ENCODE results near the gene MRPS24. TPM values are rescaled to one million over a fixed set of nuclear protein-coding genes. Genes with fewer than 3 reads are reported as not detected.
A peak's percentile ranks its signal among the peaks of the same experiment; 100 is the strongest.

MRPS24 gene
- total RNA-seq, 4 donors from 2014 or later: 173 to 294 (median 255) TPM

- TF ChIP-seq POLR2A (IDR thresholded peaks at IDR 0.05): no peak
- TF ChIP-seq, protein P1, sequence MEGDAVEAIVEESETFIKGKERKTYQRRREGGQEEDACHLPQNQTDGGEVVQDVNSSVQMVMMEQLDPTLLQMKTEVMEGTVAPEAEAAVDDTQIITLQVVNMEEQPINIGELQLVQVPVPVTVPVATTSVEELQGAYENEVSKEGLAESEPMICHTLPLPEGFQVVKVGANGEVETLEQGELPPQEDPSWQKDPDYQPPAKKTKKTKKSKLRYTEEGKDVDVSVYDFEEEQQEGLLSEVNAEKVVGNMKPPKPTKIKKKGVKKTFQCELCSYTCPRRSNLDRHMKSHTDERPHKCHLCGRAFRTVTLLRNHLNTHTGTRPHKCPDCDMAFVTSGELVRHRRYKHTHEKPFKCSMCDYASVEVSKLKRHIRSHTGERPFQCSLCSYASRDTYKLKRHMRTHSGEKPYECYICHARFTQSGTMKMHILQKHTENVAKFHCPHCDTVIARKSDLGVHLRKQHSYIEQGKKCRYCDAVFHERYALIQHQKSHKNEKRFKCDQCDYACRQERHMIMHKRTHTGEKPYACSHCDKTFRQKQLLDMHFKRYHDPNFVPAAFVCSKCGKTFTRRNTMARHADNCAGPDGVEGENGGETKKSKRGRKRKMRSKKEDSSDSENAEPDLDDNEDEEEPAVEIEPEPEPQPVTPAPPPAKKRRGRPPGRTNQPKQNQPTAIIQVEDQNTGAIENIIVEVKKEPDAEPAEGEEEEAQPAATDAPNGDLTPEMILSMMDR (IDR thresholded peaks at IDR 0.05 in 4 of 5, conservative IDR thresholded peaks at IDR 0.05 in 1 of 5): no peak
- Histone ChIP-seq H3K9me3 (no peaks in the 10 kb centered on the region), H3K27ac (no peak overlapping the region), H3K4me3 (no peak overlapping the region), H3K36me3 (no peaks in the 10 kb centered on the region), H3K4me1 (peaks cover 14 to 25% of the 10 kb centered on the region in 2 donors), H3K27me3 (no peaks in the 10 kb centered on the region)
- in situ Hi-C loops (cut with MboI; ENCODE audit: low sequenced_read_pairs in 4 of 4): no loop called here
- intact Hi-C loops (cut with DNase I; ENCODE audit: low total_unique reads): no loop called here
- DNase-seq (no peak), ATAC-seq (no peak)
Measured at GRCh38 chr7:43895847-43896415, 26.6 kb upstream of the MRPS24 start.

DNA sequence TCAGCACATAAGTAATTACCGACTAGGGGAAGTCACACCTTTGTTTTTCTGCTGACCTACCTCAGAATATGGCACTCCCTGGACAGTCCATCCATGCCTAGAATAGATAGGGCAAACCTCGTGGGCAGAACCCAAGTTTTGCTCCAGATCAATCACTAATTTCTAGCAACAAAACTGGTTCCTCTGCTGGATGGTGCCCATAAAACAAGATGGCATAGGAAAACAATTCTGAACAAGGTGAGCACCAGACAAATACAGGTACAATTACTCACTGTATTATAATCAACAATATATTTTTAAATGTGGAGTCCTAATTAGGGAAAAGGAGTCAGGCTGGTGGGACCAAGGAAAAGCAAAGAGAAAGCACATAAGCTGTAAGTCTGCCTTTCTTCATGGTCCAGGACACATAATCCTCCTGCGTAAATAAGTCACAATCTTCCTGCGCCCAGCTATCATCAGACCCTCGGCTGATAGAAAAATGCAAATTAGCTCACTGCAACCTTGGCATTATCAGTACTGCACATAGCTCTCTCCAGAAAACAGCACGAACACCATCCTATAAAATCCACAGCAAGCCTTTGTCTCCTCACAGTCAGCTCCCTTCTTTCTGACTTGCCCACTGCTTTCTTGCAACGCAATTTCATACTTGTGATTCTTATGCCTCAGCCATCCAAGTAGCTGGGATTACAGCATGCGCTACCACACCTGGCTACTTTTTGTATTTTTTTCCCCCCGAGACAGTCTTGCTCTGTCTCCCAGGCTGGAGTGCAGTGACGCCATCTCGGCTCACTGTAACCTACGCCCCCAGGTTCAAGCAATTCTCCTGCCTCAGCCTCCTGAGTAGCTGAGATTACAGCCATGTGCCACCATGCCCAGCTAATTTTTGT, 22.0 kb upstream of the MRPS24 start:
- H3K36me3 ChIP-seq: peaks cover 0 to 5% of the 10 kb centered on the region in 2 donors
- DNase-seq: no peak
- H3K4me1 ChIP-seq: peaks cover 10 to 24% of the 10 kb centered on the region in 2 donors
- H3K9me3 ChIP-seq: no peaks in the 10 kb centered on the region
- no peaks in the 10 kb centered on the region for H3K27me3 ChIP-seq
- intact Hi-C loops (cut with DNase I; ENCODE audit: low total_unique reads): no loop called here
- H3K27ac ChIP-seq: no peak overlapping the region
- no peak for ATAC-seq
- in situ Hi-C loops (cut with MboI; ENCODE audit: low sequenced_read_pairs in 4 of 4): no loop called here
- TF ChIP-seq, protein P1 (IDR thresholded peaks at IDR 0.05 in 4 of 5, conservative IDR thresholded peaks at IDR 0.05 in 1 of 5): no peak
- TF ChIP-seq POLR2A (IDR thresholded peaks at IDR 0.05): no peak
- no peak overlapping the region for H3K4me3 ChIP-seq

DNA sequence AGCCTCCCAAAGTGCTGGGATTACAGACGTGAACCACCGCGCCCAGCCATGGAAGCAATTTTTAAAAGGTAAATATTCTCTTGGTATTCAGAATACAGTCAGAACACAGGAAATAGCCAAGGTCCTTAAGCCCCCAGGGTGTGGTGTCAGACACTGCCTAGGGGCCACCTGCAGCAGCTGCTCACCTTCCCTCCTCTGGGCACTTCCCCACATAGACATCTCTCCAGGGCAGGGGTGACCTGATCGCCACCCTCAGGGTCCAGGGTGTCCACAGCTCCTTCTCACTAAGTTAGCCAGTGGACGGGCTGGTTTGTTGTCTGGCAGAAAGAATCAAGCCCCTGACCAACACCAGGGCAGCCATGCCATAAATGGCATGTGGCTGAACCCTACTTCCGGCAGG, 21.2 kb upstream of the MRPS24 start:
- ATAC-seq: no peak
- intact Hi-C loops (cut with DNase I; ENCODE audit: low total_unique reads): no loop called here

DNA sequence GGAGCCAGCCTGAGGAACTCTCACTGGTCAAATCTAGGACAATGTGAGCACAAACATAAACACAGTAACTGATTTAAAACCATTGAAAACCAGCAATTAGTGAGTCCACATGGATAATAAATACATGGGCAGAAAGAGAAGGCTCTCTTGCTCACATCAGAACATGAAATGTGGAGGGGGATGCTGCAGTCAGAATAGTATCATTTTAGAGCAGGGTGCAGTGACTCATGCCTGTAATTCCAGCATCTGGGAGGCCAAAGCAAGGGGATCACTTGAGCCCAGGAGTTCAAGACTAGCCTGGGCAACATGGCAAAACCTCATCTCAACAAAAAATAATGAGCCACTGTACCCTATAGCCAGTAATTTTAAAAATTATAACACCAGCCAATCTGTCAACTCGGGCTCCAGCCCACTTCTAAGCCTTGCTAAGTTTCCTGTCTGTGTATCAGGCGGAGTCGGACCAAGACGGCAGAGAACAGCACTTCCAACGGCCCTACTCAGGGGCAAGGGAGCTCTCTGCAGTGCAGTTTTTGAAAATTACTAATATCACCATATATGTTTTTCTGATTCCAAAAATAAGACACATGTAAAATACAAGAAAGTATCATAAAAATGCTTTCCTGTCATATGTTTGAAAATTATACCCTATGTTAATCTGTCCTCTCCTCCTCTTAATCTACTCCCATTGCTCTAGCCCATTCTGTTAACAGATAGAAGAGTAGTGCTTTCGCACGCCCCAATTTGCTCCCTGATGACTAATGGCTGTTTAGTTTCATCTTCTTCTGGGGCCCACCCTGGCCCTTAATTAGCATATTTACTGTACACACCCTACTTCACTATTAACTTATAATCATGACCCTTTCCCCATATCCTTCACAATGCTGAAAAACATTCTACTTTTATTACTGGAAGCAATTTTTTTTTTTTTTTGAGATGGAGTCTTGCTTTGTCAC, 20.0 kb upstream of the MRPS24 start:
- TF ChIP-seq, protein P1 (IDR thresholded peaks at IDR 0.05 in 4 of 5, conservative IDR thresholded peaks at IDR 0.05 in 1 of 5): no peak
- TF ChIP-seq POLR2A (IDR thresholded peaks at IDR 0.05): no peak
- peaks cover 0 to 17% of the 10 kb centered on the region in 2 donors for H3K36me3 ChIP-seq
- no peaks in the 10 kb centered on the region for H3K27me3 ChIP-seq
- in situ Hi-C loops (cut with MboI; ENCODE audit: low sequenced_read_pairs in 4 of 4) (no loop called here), intact Hi-C loops (cut with DNase I; ENCODE audit: low total_unique reads) (no loop called here)
- H3K9me3 ChIP-seq: no peaks in the 10 kb centered on the region
- H3K27ac ChIP-seq: peak overlapping the region in 1 of 4 donors; percentile 25
- H3K4me3 ChIP-seq: no peak overlapping the region
- no peak for ATAC-seq
- no peak for DNase-seq
- H3K4me1 ChIP-seq: peaks cover 10 to 24% of the 10 kb centered on the region in 2 donors

More for the DNA sequence above, 21.2 kb upstream of the MRPS24 start:
- Histone ChIP-seq H3K27ac (no peak overlapping the region), H3K4me1 (peaks cover 10 to 24% of the 10 kb centered on the region in 2 donors), H3K4me3 (no peak overlapping the region), H3K27me3 (no peaks in the 10 kb centered on the region), H3K9me3 (no peaks in the 10 kb centered on the region), H3K36me3 (peaks cover 0 to 13% of the 10 kb centered on the region in 2 donors)
- DNase-seq: no peak
- TF ChIP-seq POLR2A (IDR thresholded peaks at IDR 0.05): no peak
- TF ChIP-seq, protein P1 (IDR thresholded peaks at IDR 0.05 in 4 of 5, conservative IDR thresholded peaks at IDR 0.05 in 1 of 5): no peak
- in situ Hi-C loops (cut with MboI; ENCODE audit: low sequenced_read_pairs in 4 of 4): no loop called here

All from gastrocnemius medialis (tissue), 4 donors.